Neural progenitor cell (in vitro differentiated cells): ENCODE results near the gene REXO5. TPM values are rescaled to one million over a fixed set of nuclear protein-coding genes. Genes with fewer than 3 reads are reported as not detected.

Experiments
- DNase-seq: peaks from one replicate; pipeline ENCODE4 v3.0.0-alpha.2; 2016; ENCODE audit warnings: low spot score
- H2AFZ ChIP-seq: fragments of 200-600 bp; sonication (generic); replicated peaks from 2 replicates; pipeline ENCODE4 v1.6.1; 2016; ENCODE audit warnings: antibody characterized with exemption
- H3F3A ChIP-seq: fragments of 200-600 bp; sonication (generic); 2 replicates; pipeline ENCODE4 v1.6.1; 2016; ENCODE audit warnings: antibody characterized with exemption, low read depth
- H3K27ac ChIP-seq: fragments of 200-600 bp; sonication (generic); 2 replicates; pipeline ENCODE4 v1.5.1; 2016; ENCODE audit warnings: mild to moderate bottlenecking
- H3K27me3 ChIP-seq: fragments of 200-600 bp; sonication (generic); 2 replicates; pipeline ENCODE4 v1.6.1; 2016; ENCODE audit warnings: mild to moderate bottlenecking, moderate library complexity
- H3K36me3 ChIP-seq: fragments of 200-600 bp; sonication (generic); 2 replicates; pipeline ENCODE4 v1.5.1; 2016
- H3K4me1 ChIP-seq: fragments of 200-600 bp; sonication (generic); 2 replicates; pipeline ENCODE4 v1.6.1; 2016; ENCODE audit warnings: mixed run types
- H3K4me2 ChIP-seq: fragments of 200-600 bp; sonication (generic); 2 replicates; pipeline ENCODE4 v1.6.1; 2016
- H3K4me3 ChIP-seq: fragments of 200-600 bp; sonication (generic); 2 replicates; pipeline ENCODE4 v1.5.1; 2016
- H3K79me2 ChIP-seq: fragments of 200-600 bp; sonication (generic); 2 replicates; pipeline ENCODE4 v1.6.1; 2016; ENCODE audit warnings: low read depth
- H3K9ac ChIP-seq: fragments of 200-600 bp; sonication (generic); 2 replicates; pipeline ENCODE4 v1.6.1; 2016
- H3K9me3 ChIP-seq: fragments of 200-600 bp; sonication (generic); 2 replicates; pipeline ENCODE4 v1.5.1; 2016; ENCODE audit warnings: low read depth
- H4K20me1 ChIP-seq: fragments of 200-600 bp; sonication (generic); 2 replicates; pipeline ENCODE4 v1.6.1; 2016; ENCODE audit warnings: low read depth
- H3K27ac Mint-ChIP-seq: 3 replicates; pipeline ENCODE4 v1.8.0; 2021; ENCODE audit warnings: mixed read lengths
- H3K27me3 Mint-ChIP-seq: 2 replicates; pipeline ENCODE4 v1.8.0; 2022; ENCODE audit warnings: low read depth, mild to moderate bottlenecking, inconsistent platforms, moderate library complexity, mixed read lengths; ENCODE audit not compliant: insufficient read depth
- H3K36me3 Mint-ChIP-seq: 3 replicates; pipeline ENCODE4 v1.8.0; 2021; ENCODE audit warnings: mixed read lengths
- H3K4me1 Mint-ChIP-seq: 3 replicates; pipeline ENCODE4 v1.8.0; 2021; ENCODE audit warnings: mixed read lengths
- H3K4me3 Mint-ChIP-seq: 3 replicates; pipeline ENCODE4 v1.8.0; 2021; ENCODE audit warnings: mild to moderate bottlenecking, moderate library complexity, mixed read lengths
- H3K9me3 Mint-ChIP-seq: 3 replicates; pipeline ENCODE4 v1.8.0; 2020; ENCODE audit warnings: mixed read lengths
- EZH2 ChIP-seq: fragments of 200-600 bp; sonication (generic); IDR thresholded peaks from 2 replicates; pipeline ENCODE4 v1.6.1; 2017; ENCODE audit warnings: antibody characterized with exemption, mild to moderate bottlenecking, moderate library complexity
- EZH2phosphoT487 ChIP-seq: fragments of 200-600 bp; sonication (generic); IDR thresholded peaks from 2 replicates; pipeline ENCODE4 v1.6.1; 2017; ENCODE audit warnings: antibody characterized with exemption
- total RNA-seq: library from RNA; depleted of rRNA; stranded (reverse); fragments of >200 nt; gene quantifications from 2 replicates; pipeline ENCODE4 v1.2.3, GENCODE V29; 2015; ENCODE audit warnings: low replicate concordance
- TF ChIP-seq, protein P1 (sequence below): fragments of 200-600 bp; sonication (generic); IDR thresholded peaks from 2 replicates; pipeline ENCODE4 v1.5.1; 2017; ENCODE audit warnings: antibody characterized with exemption, mild to moderate bottlenecking

The REXO5 gene
- total RNA-seq, 1 donor from 2014 or later = 13.1 TPM

DNA sequence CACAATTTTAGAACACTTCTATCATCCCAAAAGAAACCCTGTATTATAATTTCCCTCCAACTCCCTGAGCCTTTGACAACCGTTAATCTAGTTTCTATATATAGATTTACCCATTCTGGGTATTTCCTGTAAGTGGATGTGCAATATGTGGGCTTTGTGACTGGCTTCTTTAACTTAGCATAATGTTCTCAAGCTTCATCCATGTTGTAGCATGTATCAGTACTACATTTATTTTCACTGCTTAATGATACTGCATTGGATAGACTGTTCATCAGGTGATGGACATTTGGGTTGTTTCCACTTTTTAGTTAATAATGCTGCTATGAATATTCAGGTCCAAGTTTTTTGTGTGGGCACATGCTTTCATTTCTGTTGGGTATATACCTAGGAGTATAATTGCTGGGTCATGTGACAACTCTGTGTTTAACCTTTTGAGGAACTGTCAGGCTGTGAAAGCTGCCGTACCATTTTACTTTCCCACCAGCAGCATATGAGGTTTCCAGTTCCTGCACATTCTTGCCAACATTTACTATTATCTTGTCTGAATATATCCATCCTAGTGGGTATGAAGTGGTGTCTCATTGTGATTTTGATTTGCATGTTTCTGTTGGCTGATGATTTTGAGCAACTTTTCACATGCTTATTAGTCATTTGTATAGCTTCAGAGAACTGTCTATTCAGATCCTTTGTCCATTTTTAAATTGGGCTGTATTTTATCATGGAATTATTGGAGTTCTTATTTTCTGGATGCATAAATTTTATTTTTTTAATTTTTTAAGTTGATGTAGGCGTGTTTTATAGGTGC, 16.4 kb downstream of the REXO5 start:
- no peaks in the 10 kb centered on the region for H3F3A ChIP-seq
- no peaks in the 10 kb centered on the region for H4K20me1 ChIP-seq
- Mint-ChIP-seq H3K27ac (no peak overlapping the region), H3K4me3 (no peak overlapping the region), H3K4me1 (no peaks in the 10 kb centered on the region), H3K36me3 (peaks cover 6% of the 10 kb centered on the region), H3K9me3 (no peaks in the 10 kb centered on the region), H3K27me3 (no peaks in the 10 kb centered on the region)
- H3K9ac ChIP-seq = no peak overlapping the region
- DNase-seq = no peak
- H3K36me3 ChIP-seq = peaks cover 6% of the 10 kb centered on the region
- H3K4me2 ChIP-seq = no peak overlapping the region
- H3K4me3 ChIP-seq = no peak overlapping the region
- H3K27ac ChIP-seq = no peak overlapping the region
- H2AFZ ChIP-seq = no peak overlapping the region
- H3K4me1 ChIP-seq = no peaks in the 10 kb centered on the region
- TF ChIP-seq EZH2phosphoT487 (no peak), EZH2 (no peak)
- TF ChIP-seq, protein P1, sequence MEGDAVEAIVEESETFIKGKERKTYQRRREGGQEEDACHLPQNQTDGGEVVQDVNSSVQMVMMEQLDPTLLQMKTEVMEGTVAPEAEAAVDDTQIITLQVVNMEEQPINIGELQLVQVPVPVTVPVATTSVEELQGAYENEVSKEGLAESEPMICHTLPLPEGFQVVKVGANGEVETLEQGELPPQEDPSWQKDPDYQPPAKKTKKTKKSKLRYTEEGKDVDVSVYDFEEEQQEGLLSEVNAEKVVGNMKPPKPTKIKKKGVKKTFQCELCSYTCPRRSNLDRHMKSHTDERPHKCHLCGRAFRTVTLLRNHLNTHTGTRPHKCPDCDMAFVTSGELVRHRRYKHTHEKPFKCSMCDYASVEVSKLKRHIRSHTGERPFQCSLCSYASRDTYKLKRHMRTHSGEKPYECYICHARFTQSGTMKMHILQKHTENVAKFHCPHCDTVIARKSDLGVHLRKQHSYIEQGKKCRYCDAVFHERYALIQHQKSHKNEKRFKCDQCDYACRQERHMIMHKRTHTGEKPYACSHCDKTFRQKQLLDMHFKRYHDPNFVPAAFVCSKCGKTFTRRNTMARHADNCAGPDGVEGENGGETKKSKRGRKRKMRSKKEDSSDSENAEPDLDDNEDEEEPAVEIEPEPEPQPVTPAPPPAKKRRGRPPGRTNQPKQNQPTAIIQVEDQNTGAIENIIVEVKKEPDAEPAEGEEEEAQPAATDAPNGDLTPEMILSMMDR = no peak
- no peaks in the 10 kb centered on the region for H3K9me3 ChIP-seq
- H3K27me3 ChIP-seq = no peaks in the 10 kb centered on the region
- H3K79me2 ChIP-seq = no peaks in the 10 kb centered on the region

DNA sequence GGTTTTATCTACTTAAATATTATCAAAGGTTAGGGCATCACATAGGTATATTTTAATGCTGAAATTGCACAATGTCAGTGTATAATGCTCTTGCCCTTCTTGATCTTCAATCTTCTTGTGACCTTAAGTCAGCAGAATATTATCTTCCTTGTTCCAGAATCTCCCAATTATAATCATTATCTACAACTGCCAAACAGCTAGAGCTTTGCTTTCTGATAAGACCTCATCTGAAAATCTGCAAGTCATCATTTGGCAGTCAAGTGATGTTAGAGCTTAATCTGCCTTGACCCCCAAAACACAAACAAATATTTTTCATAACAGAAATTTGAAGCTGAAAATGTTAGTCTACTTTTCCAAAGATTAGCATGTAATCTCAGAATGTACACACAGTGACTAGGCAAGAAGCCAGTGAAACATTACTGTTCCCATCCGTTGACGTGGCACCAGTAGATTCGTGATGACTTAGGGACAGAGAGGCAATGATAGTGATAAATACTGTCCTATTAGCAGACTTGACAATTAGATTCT, 19.8 kb downstream of the REXO5 start:
- Histone ChIP-seq H3F3A (no peaks in the 10 kb centered on the region), H3K27me3 (no peaks in the 10 kb centered on the region), H3K9ac (no peak overlapping the region), H3K4me3 (no peak overlapping the region), H4K20me1 (no peaks in the 10 kb centered on the region), H3K79me2 (no peaks in the 10 kb centered on the region), H3K27ac (no peak overlapping the region), H3K36me3 (peaks cover 7% of the 10 kb centered on the region), H3K9me3 (no peaks in the 10 kb centered on the region), H2AFZ (no peak overlapping the region), H3K4me2 (no peak overlapping the region), H3K4me1 (no peaks in the 10 kb centered on the region)
- H3K9me3 Mint-ChIP-seq = no peaks in the 10 kb centered on the region
- TF ChIP-seq, protein P1 = no peak
- TF ChIP-seq EZH2 = no peak
- no peak for TF ChIP-seq EZH2phosphoT487
- no peaks in the 10 kb centered on the region for H3K27me3 Mint-ChIP-seq
- peaks cover 3% of the 10 kb centered on the region for H3K36me3 Mint-ChIP-seq
- no peaks in the 10 kb centered on the region for H3K4me1 Mint-ChIP-seq
- no peak for DNase-seq
- no peak overlapping the region for H3K27ac Mint-ChIP-seq
- H3K4me3 Mint-ChIP-seq = no peak overlapping the region

GRCh38 chr16:20829536-20829935, 23.2 kb downstream of the REXO5 start:
- H3F3A ChIP-seq = no peaks in the 10 kb centered on the region
- peaks cover 13% of the 10 kb centered on the region for H3K36me3 Mint-ChIP-seq
- DNase-seq = no peak
- no peak overlapping the region for H3K4me3 Mint-ChIP-seq
- no peaks in the 10 kb centered on the region for H3K9me3 ChIP-seq
- TF ChIP-seq, protein P1 = no peak
- TF ChIP-seq EZH2phosphoT487 = no peak
- no peak overlapping the region for H3K27ac ChIP-seq
- H3K9me3 Mint-ChIP-seq = peaks cover 2% of the 10 kb centered on the region
- no peak overlapping the region for H3K4me3 ChIP-seq
- H3K27me3 Mint-ChIP-seq = no peaks in the 10 kb centered on the region
- H3K4me2 ChIP-seq = no peak overlapping the region
- H3K4me1 ChIP-seq = no peaks in the 10 kb centered on the region
- no peak overlapping the region for H3K9ac ChIP-seq
- no peak overlapping the region for H2AFZ ChIP-seq
- H4K20me1 ChIP-seq = no peaks in the 10 kb centered on the region
- no peak overlapping the region for H3K27ac Mint-ChIP-seq
- peaks cover 7% of the 10 kb centered on the region for H3K36me3 ChIP-seq
- no peaks in the 10 kb centered on the region for H3K27me3 ChIP-seq
- no peaks in the 10 kb centered on the region for H3K4me1 Mint-ChIP-seq
- H3K79me2 ChIP-seq = no peaks in the 10 kb centered on the region
